PC-3 (cell line): ENCODE results near the gene SLC6A4. TPM values are rescaled to one million over a fixed set of nuclear protein-coding genes. Genes with fewer than 3 reads are reported as not detected.

Experiments
- ATAC-seq: fragments of 200-7000 bp; cut with Tn5 transposase; 2 replicates; pipeline ENCODE4 v1.9.1; 2020; ENCODE audit warnings: mild to moderate bottlenecking, moderate library complexity
- BruUV-seq: library from RNA; stranded (reverse); fragments of 400-500 nt; replicated peaks from 2 replicates; lab custom pipeline; 2021; lab: Mats Ljungman, UMichigan
- CTCF ChIA-PET: fragments of 300-600 bp; sonication (Branson Sonifier 250); formaldehyde crosslinking; loops from one replicate; lab custom pipeline; 2022; ENCODE audit warnings: antibody characterized with exemption; lab: Charles Lee
- POLR2A ChIA-PET: fragments of 300-600 bp; sonication (Branson Sonifier 250); formaldehyde crosslinking; loops from one replicate; lab custom pipeline; 2022; ENCODE audit warnings: antibody characterized with exemption; ENCODE audit not compliant: unreplicated experiment; lab: Charles Lee
- DNase-seq: peaks from one replicate; pipeline ENCODE4 v3.0.0-alpha.2; 2015
- H2AFZ ChIP-seq: fragments of 300-600 bp; sonication (generic); 2 replicates; pipeline ENCODE4 v1.6.0; 2016; ENCODE audit warnings: antibody characterized with exemption, low read length
- H3F3A ChIP-seq: fragments of 300-600 bp; sonication (generic); one replicate; pipeline ENCODE4 v1.6.0; 2017; ENCODE audit warnings: antibody characterized with exemption, low read length, control low read depth, mild to moderate bottlenecking; ENCODE audit not compliant: unreplicated experiment
- H3K27ac ChIP-seq: fragments of 300-600 bp; sonication (generic); 2 replicates; pipeline ENCODE4 v1.5.1; 2016; ENCODE audit warnings: mild to moderate bottlenecking, low read length
- H3K27me3 ChIP-seq: fragments of 300-600 bp; sonication (generic); 2 replicates; pipeline ENCODE4 v1.6.1; 2016; ENCODE audit warnings: low read length, mixed read lengths
- H3K36me3 ChIP-seq: fragments of 300-600 bp; sonication (generic); 2 replicates; pipeline ENCODE4 v1.6.1; 2016; ENCODE audit warnings: low read depth, mixed run types, low read length, mixed read lengths
- H3K4me1 ChIP-seq: fragments of 300-600 bp; sonication (generic); 2 replicates; pipeline ENCODE4 v1.5.1; 2016; ENCODE audit warnings: low read length; ENCODE audit not compliant: insufficient read depth
- H3K4me2 ChIP-seq: fragments of 300-600 bp; sonication (generic); 2 replicates; pipeline ENCODE4 v1.6.0; 2016; ENCODE audit warnings: low read length
- H3K4me3 ChIP-seq: fragments of 300-600 bp; sonication (generic); 2 replicates; pipeline ENCODE4 v1.5.1; 2016; ENCODE audit warnings: mild to moderate bottlenecking, low read length, mixed read lengths
- H3K79me2 ChIP-seq: fragments of 300-600 bp; sonication (generic); 2 replicates; pipeline ENCODE4 v1.6.1; 2017; ENCODE audit warnings: low read length, mixed read lengths
- H3K9ac ChIP-seq: fragments of 300-600 bp; sonication (generic); 2 replicates; pipeline ENCODE4 v1.6.0; 2016; ENCODE audit warnings: mild to moderate bottlenecking, low read length
- H3K9me2 ChIP-seq: fragments of 300-600 bp; sonication (generic); replicated peaks from 2 replicates; pipeline ENCODE4 v1.6.1; 2016; ENCODE audit warnings: mixed run types, low read length, mixed read lengths
- H3K9me3 ChIP-seq: fragments of 300-600 bp; sonication (generic); 2 replicates; pipeline ENCODE4 v1.6.1; 2016; ENCODE audit warnings: low read length, mixed read lengths
- H4K20me1 ChIP-seq: fragments of 300-600 bp; sonication (generic); 2 replicates; pipeline ENCODE4 v1.6.1; 2016; ENCODE audit warnings: low read length, mixed read lengths
- CTCF ChIP-seq: fragments of 300-600 bp; sonication (generic); conservative IDR thresholded peaks from 2 replicates; pipeline ENCODE4 v1.5.1; 2017; ENCODE audit warnings: antibody characterized with exemption, low read depth, mild to moderate bottlenecking, low read length
- EZH2 ChIP-seq: fragments of 300-600 bp; sonication (generic); IDR thresholded peaks from one replicate; pipeline ENCODE4 v1.6.1; 2017; ENCODE audit warnings: antibody characterized with exemption, mild to moderate bottlenecking, low read length; ENCODE audit not compliant: unreplicated experiment
- EZH2phosphoT487 ChIP-seq: fragments of 300-600 bp; sonication (generic); IDR thresholded peaks from 2 replicates; pipeline ENCODE4 v1.6.1; 2018; ENCODE audit warnings: mild to moderate bottlenecking, antibody characterized with exemption, low read length, borderline replicate concordance
- intact Hi-C: fragments of 100-400 bp; cut with micrococcal nuclease; formaldehyde crosslinking; loops from 2 replicates; pipeline ENCODE4 v1.9.0; 2023
- total RNA-seq: library from RNA; depleted of rRNA; stranded (reverse); fragments of >200 nt; gene quantifications from 2 replicates; pipeline ENCODE4 v1.2.3, GENCODE V29; 2014

The SLC6A4 gene
- total RNA-seq, 1 experiment from 2014 or later = not detected

GRCh38 chr17:30240177-30240576, 4.7 kb upstream of the SLC6A4 start:
- Histone ChIP-seq H3K9ac (no peak overlapping the region), H3F3A (no peaks in the 10 kb centered on the region), H3K4me3 (no peak overlapping the region), H3K9me2 (no peaks in the 10 kb centered on the region), H3K9me3 (no peaks in the 10 kb centered on the region), H3K27ac (no peak overlapping the region), H3K36me3 (no peaks in the 10 kb centered on the region), H3K27me3 (peaks cover 13% of the 10 kb centered on the region), H3K79me2 (no peaks in the 10 kb centered on the region), H2AFZ (no peak overlapping the region), H3K4me2 (no peak overlapping the region), H4K20me1 (no peaks in the 10 kb centered on the region), H3K4me1 (no peaks in the 10 kb centered on the region)
- ATAC-seq = no peak
- ChIA-PET CTCF (no interaction called here), POLR2A (interaction anchor here (0.7 kb wide), 1 partner anchor 304 kb away, joined by 4 read pairs; no protein-coding TSS in a partner anchor)
- no peak for DNase-seq
- TF ChIP-seq EZH2phosphoT487 (no peak), CTCF (no peak), EZH2 (no peak)
- BruUV-seq = no TSS peak
- intact Hi-C loops = no loop called here

GRCh38 chr17:30239089-30239462, 3.6 kb upstream of the SLC6A4 start:
- Histone ChIP-seq H3K9ac (no peak overlapping the region), H3K4me2 (no peak overlapping the region), H3K27ac (no peak overlapping the region), H3K4me3 (no peak overlapping the region), H2AFZ (no peak overlapping the region), H3K9me3 (no peaks in the 10 kb centered on the region), H3K36me3 (no peaks in the 10 kb centered on the region), H3K4me1 (no peaks in the 10 kb centered on the region), H3K27me3 (peaks cover 24% of the 10 kb centered on the region), H3F3A (no peaks in the 10 kb centered on the region), H3K9me2 (no peaks in the 10 kb centered on the region), H4K20me1 (no peaks in the 10 kb centered on the region), H3K79me2 (no peaks in the 10 kb centered on the region)
- BruUV-seq = no TSS peak
- intact Hi-C loops = no loop called here
- TF ChIP-seq EZH2 (no peak), EZH2phosphoT487 (no peak), CTCF (no peak)
- DNase-seq (no peak), ATAC-seq (no peak)
- CTCF ChIA-PET = no interaction called here
- POLR2A ChIA-PET = no interaction called here

- Histone ChIP-seq H2AFZ (no peak overlapping the region), H3K4me3 (no peak overlapping the region), H4K20me1 (no peaks in the 10 kb centered on the region), H3K4me1 (no peaks in the 10 kb centered on the region), H3K4me2 (no peak overlapping the region), H3K79me2 (no peaks in the 10 kb centered on the region), H3K9ac (no peak overlapping the region), H3K27ac (no peak overlapping the region), H3F3A (no peaks in the 10 kb centered on the region), H3K27me3 (peaks cover 29% of the 10 kb centered on the region), H3K9me3 (no peaks in the 10 kb centered on the region), H3K36me3 (no peaks in the 10 kb centered on the region), H3K9me2 (no peaks in the 10 kb centered on the region)
- no TSS peak for BruUV-seq
- intact Hi-C loops = no loop called here
- DNase-seq (no peak), ATAC-seq (no peak)
- CTCF ChIA-PET = no interaction called here
- POLR2A ChIA-PET = no interaction called here
- TF ChIP-seq EZH2phosphoT487 (no peak), CTCF (no peak), EZH2 (no peak)
Observed at GRCh38 chr17:30238387-30239088, 3.0 kb upstream of the SLC6A4 start.
